ENCODE measurements around the gene WNK2.

Gene WNK2

GRCh38 chr9:93222890-93223259 is 38.9 kb downstream of the WNK2 start:
- no peak for DNase-seq

DNA sequence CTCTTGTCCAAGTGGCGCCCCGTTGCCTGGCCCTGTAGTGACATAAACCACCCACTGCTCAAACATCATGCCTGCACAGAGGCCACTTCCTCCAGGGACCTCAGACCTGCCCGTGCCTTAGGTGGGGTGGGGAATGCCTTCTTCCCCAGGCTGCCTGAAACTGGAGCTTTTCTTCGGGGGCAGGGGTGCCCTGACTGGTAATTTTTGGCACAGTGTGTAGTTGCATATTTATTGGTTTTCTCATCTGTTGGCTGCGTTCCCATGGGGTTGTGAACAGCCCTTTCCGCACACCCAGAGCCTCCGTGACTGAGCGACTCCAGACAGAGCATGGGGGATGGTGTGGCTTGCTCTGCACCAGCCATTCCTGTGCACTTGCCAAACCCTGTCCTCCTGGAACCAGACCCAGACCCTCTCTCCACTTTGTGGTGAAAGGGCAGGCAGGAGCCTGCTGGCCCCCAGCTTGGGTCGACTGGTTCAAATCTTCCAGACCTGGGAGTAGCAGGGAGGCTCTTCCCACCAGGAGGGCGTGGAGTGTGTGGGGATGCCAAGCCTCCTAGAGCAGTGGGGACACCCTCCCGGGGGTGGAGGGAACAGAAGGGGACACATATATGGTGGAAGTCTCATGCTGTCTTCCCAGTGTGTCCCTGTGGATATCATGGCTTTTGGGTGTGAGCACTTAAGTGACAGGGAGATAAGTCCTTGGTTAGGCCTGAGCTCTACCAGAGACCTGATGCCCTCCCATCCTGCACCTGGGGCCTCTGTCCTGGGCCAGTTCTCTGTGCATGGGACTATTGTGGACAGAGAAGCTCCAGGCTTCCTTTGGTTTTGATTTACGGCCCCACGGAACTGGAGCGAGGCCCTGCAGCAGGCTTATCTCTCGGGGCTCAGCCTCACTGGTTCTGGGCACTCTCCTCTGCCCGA is 39.6 kb downstream of the WNK2 start:
- no peak for DNase-seq

- no peak for DNase-seq
These were observed 40.7 kb downstream of the WNK2 start for GRCh38 chr9:93224591-93224990.

GRCh38 chr9:93225417-93225816 is 41.5 kb downstream of the WNK2 start:
- DNase-seq, result no peak

GRCh38 chr9:93225892-93226291 is 42.0 kb downstream of the WNK2 start:
- DNase-seq, result no peak

GRCh38 chr9:93226819-93227218 is 42.9 kb downstream of the WNK2 start:
- DNase-seq, result no peak

DNA sequence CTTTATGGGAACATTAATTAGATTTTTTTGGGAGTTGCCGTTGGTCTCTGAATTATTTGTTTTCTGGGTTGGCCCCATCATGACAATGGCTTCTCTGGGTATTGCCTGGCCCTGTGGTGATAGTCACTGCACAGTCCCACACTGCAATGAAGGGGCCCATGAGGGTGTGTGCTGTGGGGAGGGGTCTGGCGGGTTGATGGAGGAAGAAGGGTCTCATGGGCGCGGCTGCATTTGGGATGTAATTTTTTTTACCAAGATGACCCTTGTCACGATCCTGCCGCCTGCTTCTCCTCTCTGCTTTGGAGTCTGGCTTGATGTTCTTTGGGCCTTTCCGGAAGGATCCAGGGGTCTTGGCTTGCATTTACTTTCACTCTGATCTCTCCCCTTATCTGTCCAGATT is 44.1 kb downstream of the WNK2 start:
- DNase-seq, result no peak

GRCh38 chr9:93228453-93228852 is 44.5 kb downstream of the WNK2 start:
- no peak for DNase-seq

GRCh38 chr9:93229636-93230035 is 45.7 kb downstream of the WNK2 start:
- no peak for DNase-seq

DNA sequence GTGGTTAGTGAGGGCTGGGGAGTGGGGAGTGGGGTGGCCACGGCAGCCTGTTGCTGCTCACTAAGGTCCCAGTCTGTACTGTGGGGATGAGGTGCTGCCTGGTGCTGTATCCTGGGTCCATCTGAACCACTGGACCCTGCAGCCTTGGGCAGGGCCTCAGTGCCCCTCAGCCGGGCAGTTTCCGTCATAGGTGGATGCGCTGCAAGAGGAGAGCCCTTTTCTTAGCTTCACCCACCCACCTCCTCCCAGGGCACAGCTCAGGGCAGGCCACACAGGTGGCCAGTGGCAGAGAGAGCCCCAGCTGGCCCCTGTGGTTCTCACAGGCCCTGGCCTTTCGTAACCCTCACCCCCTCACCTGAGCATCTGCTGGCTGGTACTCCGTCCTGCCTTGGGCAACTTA is 46.2 kb downstream of the WNK2 start:
- no peak for DNase-seq

DNA sequence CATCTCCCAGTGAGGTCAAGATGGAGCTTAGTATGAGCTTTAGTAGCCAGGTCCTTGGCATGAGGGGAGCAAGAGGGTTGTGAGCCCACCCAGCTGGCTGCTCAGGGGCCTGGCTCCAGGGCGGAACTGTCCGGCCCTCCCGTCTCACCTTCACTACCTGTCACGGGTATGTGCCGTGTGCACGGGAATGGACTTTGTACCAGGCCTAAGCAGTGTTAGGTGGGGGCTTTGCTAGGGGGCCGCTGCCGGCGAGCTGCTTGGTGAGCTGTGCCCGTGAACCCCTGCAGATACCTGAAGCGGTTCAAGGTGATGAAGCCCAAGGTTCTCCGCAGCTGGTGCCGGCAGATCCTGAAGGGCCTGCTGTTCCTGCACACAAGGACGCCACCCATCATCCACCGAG is 46.7 kb downstream of the WNK2 start:
- no peak for DNase-seq

GRCh38 chr9:93231121-93231694 is 47.3 kb downstream of the WNK2 start:
- peak; percentile 10 for DNase-seq

DNA sequence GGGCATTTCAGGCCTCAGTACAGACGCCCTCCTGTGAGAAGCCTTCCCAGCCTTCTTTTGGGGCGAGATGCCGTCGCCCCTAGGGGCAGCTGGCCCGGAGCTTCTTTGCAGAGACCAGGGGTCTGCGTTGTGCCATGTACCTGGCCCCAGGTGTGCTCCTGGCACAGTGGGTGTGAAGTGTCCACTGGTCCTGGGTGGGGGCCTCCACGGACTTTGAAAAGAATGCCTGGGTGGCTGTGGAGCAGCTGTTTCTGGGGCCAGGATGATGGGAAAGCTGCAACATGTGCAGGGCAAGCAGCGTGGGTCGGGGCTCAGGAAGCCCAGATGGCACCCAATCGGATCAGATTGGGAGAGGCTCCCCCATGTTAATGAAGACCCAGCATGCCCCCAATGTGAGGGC is 47.8 kb downstream of the WNK2 start:
- no peak for DNase-seq

- no peak for DNase-seq
These were observed 48.5 kb downstream of the WNK2 start for GRCh38 chr9:93232388-93232960.

DNA sequence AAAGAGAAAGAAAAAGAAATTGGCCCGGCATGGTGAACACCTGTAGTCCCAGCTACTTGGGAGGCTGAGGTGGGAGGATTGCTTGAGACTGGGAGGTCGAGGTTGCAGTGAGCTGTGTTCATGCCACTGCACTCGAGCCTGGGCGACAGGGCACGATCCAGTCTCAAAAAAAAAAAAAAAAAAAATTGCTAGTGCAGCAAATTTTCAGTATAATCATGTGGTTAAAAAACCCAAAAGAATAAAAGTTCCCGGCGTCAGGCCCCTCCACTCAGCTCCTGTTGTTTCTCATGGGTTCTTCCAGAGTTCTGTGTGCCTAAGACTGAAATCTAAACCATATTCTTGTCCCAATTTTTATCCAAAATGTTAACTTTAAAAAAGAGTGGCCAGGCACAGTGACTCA is 49.1 kb downstream of the WNK2 start:
- DNase-seq, result no peak

DNA sequence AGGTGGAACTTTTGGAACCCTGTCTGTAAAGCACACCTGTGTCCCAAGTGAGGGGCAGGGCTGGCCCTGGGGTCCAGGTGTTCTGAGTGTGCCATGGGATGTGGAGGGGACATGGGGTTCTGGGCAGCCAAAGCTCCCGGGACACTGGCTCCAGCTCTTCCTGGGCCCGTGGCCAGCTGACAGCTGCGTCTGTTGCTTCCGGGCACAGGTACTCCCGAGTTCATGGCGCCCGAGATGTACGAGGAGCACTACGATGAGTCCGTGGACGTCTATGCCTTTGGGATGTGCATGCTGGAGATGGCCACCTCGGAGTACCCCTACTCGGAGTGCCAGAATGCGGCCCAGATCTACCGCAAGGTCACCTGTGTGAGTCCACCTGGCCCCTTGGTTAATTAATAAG is 50.7 kb downstream of the WNK2 start:
- DNase-seq, result no peak

DNA sequence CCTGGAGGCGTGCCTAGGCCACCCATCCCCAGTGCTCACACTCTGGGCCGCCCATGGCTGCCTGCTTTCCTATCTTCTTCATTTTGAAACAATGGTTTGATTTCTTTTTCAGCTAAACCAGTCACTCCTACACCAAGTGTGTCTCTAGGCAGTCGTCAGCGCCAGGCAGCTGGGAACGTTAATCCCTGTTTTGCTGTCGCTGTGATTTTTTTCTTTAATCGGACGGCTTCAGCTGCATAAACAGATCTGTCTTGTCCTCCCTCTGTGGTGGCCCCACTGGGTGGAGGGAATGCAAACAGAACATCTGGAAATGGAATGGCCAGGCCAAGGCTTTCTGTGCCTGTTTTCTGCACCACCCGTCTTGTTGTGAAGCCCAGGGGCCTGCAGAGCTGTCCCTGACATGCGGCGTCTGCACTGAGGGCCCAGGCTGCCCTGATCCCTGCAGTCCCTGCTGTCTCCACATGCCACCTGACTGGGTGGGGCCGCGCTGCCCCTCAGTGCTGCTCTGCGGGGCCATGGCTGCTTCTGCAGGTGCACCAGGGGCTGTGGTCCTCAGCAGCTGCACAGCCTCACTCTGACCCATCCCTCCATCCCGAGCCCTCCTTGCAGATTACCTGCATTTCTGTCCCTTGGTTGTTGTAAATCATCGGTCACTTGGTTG is 51.5 kb downstream of the WNK2 start:
- no peak for DNase-seq

GRCh38 chr9:93236541-93237206 is 52.7 kb downstream of the WNK2 start:
- peak; percentile 15 for DNase-seq

GRCh38 chr9:93237540-93237939 is 53.6 kb downstream of the WNK2 start:
- peak; percentile 25 for DNase-seq

GRCh38 chr9:93238953-93239925 is 55.3 kb downstream of the WNK2 start:
- no peak for DNase-seq

DNA sequence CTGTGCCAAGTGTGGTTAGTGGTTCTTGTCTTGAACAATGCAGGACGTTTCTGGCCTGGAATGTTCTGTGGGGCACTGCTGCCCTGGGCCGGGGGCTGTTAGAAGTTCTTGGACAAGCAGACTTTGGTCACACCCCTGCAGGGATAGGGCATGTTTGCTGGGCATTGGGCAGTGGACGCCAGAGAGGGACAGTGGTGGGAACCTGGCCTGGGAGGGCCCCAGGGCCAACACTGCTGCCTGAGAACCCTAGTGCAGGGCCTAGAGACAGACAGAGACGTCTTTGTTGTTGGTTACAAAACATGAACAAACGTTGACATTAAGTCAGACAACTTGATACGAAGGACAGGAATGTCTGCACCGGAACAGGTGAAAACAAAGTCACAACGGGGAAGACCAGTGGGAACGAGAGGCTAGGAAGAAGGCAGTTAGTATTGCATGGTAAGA is 57.0 kb downstream of the WNK2 start:
- no peak for DNase-seq

GRCh38 chr9:93243112-93243511 is 59.2 kb downstream of the WNK2 start:
- no peak for DNase-seq
